Panc1 (cell line): Measurements from ENCODE around the gene MS4A10. TPM values are rescaled to one million over a fixed set of nuclear protein-coding genes. Genes with fewer than 3 reads are reported as not detected.

ENCODE experiments used
- ATAC-seq: fragments of 200-7000 bp; cut with Tn5 transposase; 2 replicates; pipeline ENCODE4 v1.9.1; 2020; ENCODE audit warnings: mild to moderate bottlenecking, moderate library complexity
- BruUV-seq: library from RNA; stranded (reverse); fragments of 400-500 nt; replicated peaks from 2 replicates; lab custom pipeline; 2021; lab: Mats Ljungman, UMichigan
- CTCF ChIA-PET: fragments of 300-600 bp; sonication (Branson Sonifier 250); formaldehyde crosslinking; loops from one replicate; lab custom pipeline; 2022; ENCODE audit warnings: antibody characterized with exemption; lab: Charles Lee
- POLR2A ChIA-PET: fragments of 300-600 bp; sonication (Branson Sonifier 250); formaldehyde crosslinking; loops from one replicate; lab custom pipeline; 2022; ENCODE audit warnings: antibody characterized with exemption; lab: Charles Lee
- DNase-seq: peaks from one replicate; pipeline ENCODE4 v3.0.0-alpha.2; 2010; ENCODE audit warnings: low read depth, low spot score
- H3K27ac ChIP-seq: 2 replicates; pipeline ENCODE4 v1.5.1; 2011; ENCODE audit warnings: mild to moderate bottlenecking, low read length, inconsistent platforms
- H3K27me3 ChIP-seq: fragments of 200-500 bp; sonication (Bioruptor generic); 2 replicates; pipeline ENCODE4 v1.6.0; 2014; ENCODE audit warnings: low read length, inconsistent platforms; ENCODE audit not compliant: control insufficient read depth, insufficient read depth
- H3K36me3 ChIP-seq: fragments of 200-500 bp; sonication (Bioruptor generic); 2 replicates; pipeline ENCODE4 v1.5.1; 2014; ENCODE audit warnings: inconsistent platforms, mild to moderate bottlenecking, low read length, moderate library complexity; ENCODE audit not compliant: control insufficient read depth, insufficient read depth
- H3K4me1 ChIP-seq: 2 replicates; pipeline ENCODE4 v1.5.1; 2011; ENCODE audit warnings: inconsistent platforms, mild to moderate bottlenecking, low read length, moderate library complexity; ENCODE audit not compliant: control insufficient read depth, insufficient read depth
- H3K4me3 ChIP-seq, 2 experiments: 2 replicates each; pipeline ENCODE4 v1.5.1; 2011 to 2012; ENCODE audit warnings: low read depth in 2 of 2, low read length in 2 of 2, mild to moderate bottlenecking in 2 of 2, inconsistent platforms in 1 of 2, moderate library complexity in 1 of 2
- H3K9me3 ChIP-seq: fragments of 200-500 bp; sonication (Bioruptor generic); 2 replicates; pipeline ENCODE4 v1.5.1; 2014; ENCODE audit warnings: low read depth, mild to moderate bottlenecking, inconsistent platforms, low read length, moderate library complexity; ENCODE audit not compliant: control insufficient read depth, insufficient read depth
- CTCF ChIP-seq: fragments of 450-650 bp; IDR thresholded peaks from 2 replicates; pipeline ENCODE4 v1.5.1; 2017; ENCODE audit warnings: mild to moderate bottlenecking
- POLR2AphosphoS5 ChIP-seq: IDR thresholded peaks from 2 replicates; pipeline ENCODE4 v1.6.1; 2012; ENCODE audit warnings: mild to moderate bottlenecking, low read depth, low read length, moderate library complexity
- SIN3A ChIP-seq: IDR thresholded peaks from 2 replicates; pipeline ENCODE4 v1.6.1; 2012; ENCODE audit warnings: low read depth, mild to moderate bottlenecking, low read length, moderate library complexity, borderline replicate concordance; ENCODE audit not compliant: insufficient read depth
- TCF7L2 ChIP-seq: IDR thresholded peaks from 2 replicates; pipeline ENCODE4 v1.6.1; 2011; ENCODE audit warnings: mild to moderate bottlenecking, low read depth, low read length, inconsistent platforms
- in situ Hi-C: cut with HindIII; loops from 2 replicates; pipeline ENCODE4 v1.10.0; 2016; ENCODE audit warnings: low sequenced_read_pairs, low pct_unique_long_range_greater_than_20kb
- intact Hi-C: fragments of 100-400 bp; cut with micrococcal nuclease; formaldehyde crosslinking; loops from one replicate; pipeline ENCODE4 v1.10.0; 2022; ENCODE audit not compliant: unreplicated experiment
- total RNA-seq: library from RNA; stranded (reverse); gene quantifications from one replicate; pipeline ENCODE4 v1.2.1, GENCODE V29; 2021; ENCODE audit not compliant: unreplicated experiment
- TF ChIP-seq, protein P1 (sequence below), 2 experiments: IDR thresholded peaks; 2 replicates each; pipeline ENCODE4 v1.6.1; 2011 to 2012; ENCODE audit warnings: low read depth in 2 of 2, control low read depth in 1 of 2, low read length in 1 of 2, mild to moderate bottlenecking in 1 of 2, moderate library complexity in 1 of 2; ENCODE audit not compliant: insufficient read depth in 1 of 2

The MS4A10 gene
- total RNA-seq, 1 experiment from 2014 or later, result not detected

DNA sequence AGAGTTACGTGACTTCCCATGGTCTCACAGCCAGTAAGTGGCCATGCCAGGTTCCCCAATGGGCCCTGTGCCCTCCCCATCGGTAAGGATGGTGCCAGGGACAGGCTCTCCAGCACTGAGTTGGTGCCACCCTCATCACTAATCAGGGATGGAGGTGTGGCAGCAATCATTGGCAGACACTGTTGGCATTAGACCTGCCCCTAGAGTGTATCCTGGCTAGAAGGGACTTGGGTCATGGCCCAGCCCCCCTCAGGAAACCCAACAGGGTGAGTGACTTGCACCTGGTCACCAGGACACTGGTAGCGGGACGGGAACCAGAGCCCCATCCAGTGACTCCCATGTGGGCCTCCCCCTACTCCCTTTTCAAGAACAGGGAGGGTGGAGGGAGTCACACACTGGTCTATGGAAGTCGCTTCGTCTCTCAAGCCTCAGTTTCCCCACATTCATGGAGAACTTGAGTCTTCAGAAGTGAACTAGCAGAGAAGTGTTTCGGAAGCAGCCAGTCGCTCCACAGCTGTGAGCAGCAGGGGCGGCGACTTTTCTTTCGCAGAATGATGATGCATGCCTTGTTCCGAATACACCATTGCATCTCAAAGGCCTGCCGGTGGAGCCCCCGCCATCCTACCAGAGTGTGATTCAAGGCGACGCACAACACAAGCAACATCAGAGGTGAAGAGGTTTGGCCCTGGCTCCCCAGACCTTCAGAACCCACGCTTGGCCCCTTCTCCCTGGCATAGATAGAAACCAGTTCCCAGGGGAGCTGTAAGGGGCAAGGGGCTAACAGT lies 12.9 kb downstream of the MS4A10 start:
- no TSS peak for BruUV-seq
- ChIA-PET CTCF (no interaction called here), POLR2A (no interaction called here)
- no peak overlapping the region for H3K4me3 ChIP-seq
- DNase-seq, result no peak
- TF ChIP-seq SIN3A, result no peak
- H3K4me1 ChIP-seq, result no peaks in the 10 kb centered on the region
- peaks cover 7% of the 10 kb centered on the region; the same call in 1 of the 2 replicates for H3K27me3 ChIP-seq
- in situ Hi-C loops, result no loop called here
- no peak overlapping the region for H3K27ac ChIP-seq
- no peaks in the 10 kb centered on the region for H3K36me3 ChIP-seq
- H3K9me3 ChIP-seq, result no peaks in the 10 kb centered on the region
- no peak for ATAC-seq
- intact Hi-C loops, result no loop called here

DNA sequence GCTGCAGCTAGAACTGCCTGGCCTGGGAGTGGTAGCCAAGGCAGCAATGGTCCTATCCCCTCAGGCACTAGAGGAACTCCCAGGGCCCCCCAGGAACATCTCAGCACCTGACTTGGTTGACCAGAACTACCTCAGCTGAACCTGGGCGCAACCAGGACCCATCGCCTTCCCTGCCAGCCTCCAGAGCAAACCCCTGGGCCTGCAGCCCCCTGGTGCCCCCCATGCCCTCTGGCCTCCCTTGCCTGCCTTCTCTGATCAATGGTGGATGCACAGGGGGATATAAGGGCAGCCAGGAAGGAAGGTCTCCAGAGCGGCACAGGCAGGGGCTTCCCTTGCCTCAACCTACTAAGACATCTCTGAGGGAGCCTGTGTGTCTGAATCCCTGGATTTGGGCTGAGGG lies 13.5 kb downstream of the MS4A10 start:
- POLR2A ChIA-PET, result no interaction called here
- Histone ChIP-seq H3K27ac (no peak overlapping the region), H3K4me1 (no peaks in the 10 kb centered on the region), H3K36me3 (no peaks in the 10 kb centered on the region), H3K27me3 (peaks cover 7% of the 10 kb centered on the region; the same call in 1 of the 2 replicates), H3K9me3 (no peaks in the 10 kb centered on the region), H3K4me3 (no peak overlapping the region)
- DNase-seq (no peak), ATAC-seq (no peak)
- intact Hi-C loops (no loop called here), in situ Hi-C loops (no loop called here)
- CTCF ChIA-PET, result no interaction called here
- no TSS peak for BruUV-seq
- no peak for TF ChIP-seq SIN3A
- TF ChIP-seq, protein P1, sequence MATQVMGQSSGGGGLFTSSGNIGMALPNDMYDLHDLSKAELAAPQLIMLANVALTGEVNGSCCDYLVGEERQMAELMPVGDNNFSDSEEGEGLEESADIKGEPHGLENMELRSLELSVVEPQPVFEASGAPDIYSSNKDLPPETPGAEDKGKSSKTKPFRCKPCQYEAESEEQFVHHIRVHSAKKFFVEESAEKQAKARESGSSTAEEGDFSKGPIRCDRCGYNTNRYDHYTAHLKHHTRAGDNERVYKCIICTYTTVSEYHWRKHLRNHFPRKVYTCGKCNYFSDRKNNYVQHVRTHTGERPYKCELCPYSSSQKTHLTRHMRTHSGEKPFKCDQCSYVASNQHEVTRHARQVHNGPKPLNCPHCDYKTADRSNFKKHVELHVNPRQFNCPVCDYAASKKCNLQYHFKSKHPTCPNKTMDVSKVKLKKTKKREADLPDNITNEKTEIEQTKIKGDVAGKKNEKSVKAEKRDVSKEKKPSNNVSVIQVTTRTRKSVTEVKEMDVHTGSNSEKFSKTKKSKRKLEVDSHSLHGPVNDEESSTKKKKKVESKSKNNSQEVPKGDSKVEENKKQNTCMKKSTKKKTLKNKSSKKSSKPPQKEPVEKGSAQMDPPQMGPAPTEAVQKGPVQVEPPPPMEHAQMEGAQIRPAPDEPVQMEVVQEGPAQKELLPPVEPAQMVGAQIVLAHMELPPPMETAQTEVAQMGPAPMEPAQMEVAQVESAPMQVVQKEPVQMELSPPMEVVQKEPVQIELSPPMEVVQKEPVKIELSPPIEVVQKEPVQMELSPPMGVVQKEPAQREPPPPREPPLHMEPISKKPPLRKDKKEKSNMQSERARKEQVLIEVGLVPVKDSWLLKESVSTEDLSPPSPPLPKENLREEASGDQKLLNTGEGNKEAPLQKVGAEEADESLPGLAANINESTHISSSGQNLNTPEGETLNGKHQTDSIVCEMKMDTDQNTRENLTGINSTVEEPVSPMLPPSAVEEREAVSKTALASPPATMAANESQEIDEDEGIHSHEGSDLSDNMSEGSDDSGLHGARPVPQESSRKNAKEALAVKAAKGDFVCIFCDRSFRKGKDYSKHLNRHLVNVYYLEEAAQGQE (IDR thresholded peaks at IDR 0.05; ENCODE audit: insufficient read depth in 1 of 2, low read depth in 2 of 2, low read length in 1 of 2), result no peak

DNA sequence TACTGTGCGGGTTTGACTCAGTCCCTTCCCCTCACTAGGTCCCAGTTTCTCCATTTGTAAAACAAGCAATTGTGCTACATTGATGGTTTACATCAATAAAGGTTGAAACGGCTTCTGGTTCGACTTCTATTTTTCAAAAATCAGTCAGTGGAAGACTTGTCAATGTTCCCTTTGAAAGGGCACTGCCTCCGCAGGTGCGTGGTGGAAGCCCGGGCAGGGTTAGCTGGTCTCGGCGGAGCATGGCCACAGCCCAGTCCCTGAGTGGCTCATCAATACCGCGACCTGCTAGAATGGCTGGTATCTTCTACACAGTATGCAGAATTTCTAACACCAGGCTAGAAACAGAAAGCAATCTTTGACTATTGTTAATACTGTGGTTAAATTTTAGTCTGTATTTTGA lies 16.1 kb downstream of the MS4A10 start:
- in situ Hi-C loops, result no loop called here
- intact Hi-C loops, result no loop called here
- TF ChIP-seq POLR2AphosphoS5, result no peak
- no peak for TF ChIP-seq CTCF
- no peak for TF ChIP-seq SIN3A
- no peak for TF ChIP-seq TCF7L2
- TF ChIP-seq, protein P1 (IDR thresholded peaks at IDR 0.05; ENCODE audit: insufficient read depth in 1 of 2, low read depth in 2 of 2, low read length in 1 of 2), result no peak
- DNase-seq, result no peak
- no peaks in the 10 kb centered on the region for H3K9me3 ChIP-seq
- H3K4me3 ChIP-seq, result no peak overlapping the region
- no peak for ATAC-seq
- ChIA-PET POLR2A (interaction anchor here (0.6 kb wide), 1 partner anchor 31 kb away, joined by 4 read pairs; no protein-coding TSS in a partner anchor), CTCF (no interaction called here)
- H3K27me3 ChIP-seq, result peaks cover 7% of the 10 kb centered on the region; the same call in 1 of the 2 replicates
- H3K36me3 ChIP-seq, result no peaks in the 10 kb centered on the region
- no peaks in the 10 kb centered on the region for H3K4me1 ChIP-seq
- no peak overlapping the region for H3K27ac ChIP-seq
- no TSS peak for BruUV-seq
